ENCODE data around the gene SAP130. TPM values are rescaled to one million over a fixed set of nuclear protein-coding genes. Genes with fewer than 3 reads are reported as not detected.

Gene SAP130
- total RNA-seq, 1 donor from 2014 or later, result 14.2 TPM

DNA sequence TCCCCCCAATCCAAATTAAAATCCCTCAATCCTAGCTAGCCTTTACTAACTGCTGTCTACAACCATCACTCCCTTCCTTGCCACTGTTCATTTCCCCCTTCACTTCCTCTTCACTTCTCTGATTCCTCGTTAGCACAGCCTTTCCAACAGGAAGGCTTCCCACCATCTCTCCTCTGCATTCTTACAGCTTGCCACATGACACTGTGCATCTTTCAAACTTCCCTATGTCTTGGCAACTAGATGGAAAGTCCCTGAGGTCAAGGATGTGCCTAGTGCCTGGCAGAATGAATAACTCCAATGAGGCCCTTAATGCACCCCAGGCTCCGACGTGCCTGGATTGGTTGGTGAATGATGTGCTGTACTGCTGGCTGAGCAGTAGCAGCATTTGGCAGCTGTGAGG, 15.2 kb downstream of the SAP130 start:
- no peaks in the 10 kb centered on the region for H3K4me1 ChIP-seq
- DNase-seq (ENCODE audit: extremely low spot score in 2 of 2), result no peak
- H3K9me3 ChIP-seq, result no peaks in the 10 kb centered on the region
- no peak overlapping the region for H3K4me3 ChIP-seq
- TF ChIP-seq POLR2AphosphoS5 (IDR thresholded peaks at IDR 0.05; ENCODE audit: insufficient read depth in 1 of 2, low read depth in 1 of 2) (no peak), POLR2A (IDR thresholded peaks at IDR 0.05) (no peak)
- TF ChIP-seq, protein P1, sequence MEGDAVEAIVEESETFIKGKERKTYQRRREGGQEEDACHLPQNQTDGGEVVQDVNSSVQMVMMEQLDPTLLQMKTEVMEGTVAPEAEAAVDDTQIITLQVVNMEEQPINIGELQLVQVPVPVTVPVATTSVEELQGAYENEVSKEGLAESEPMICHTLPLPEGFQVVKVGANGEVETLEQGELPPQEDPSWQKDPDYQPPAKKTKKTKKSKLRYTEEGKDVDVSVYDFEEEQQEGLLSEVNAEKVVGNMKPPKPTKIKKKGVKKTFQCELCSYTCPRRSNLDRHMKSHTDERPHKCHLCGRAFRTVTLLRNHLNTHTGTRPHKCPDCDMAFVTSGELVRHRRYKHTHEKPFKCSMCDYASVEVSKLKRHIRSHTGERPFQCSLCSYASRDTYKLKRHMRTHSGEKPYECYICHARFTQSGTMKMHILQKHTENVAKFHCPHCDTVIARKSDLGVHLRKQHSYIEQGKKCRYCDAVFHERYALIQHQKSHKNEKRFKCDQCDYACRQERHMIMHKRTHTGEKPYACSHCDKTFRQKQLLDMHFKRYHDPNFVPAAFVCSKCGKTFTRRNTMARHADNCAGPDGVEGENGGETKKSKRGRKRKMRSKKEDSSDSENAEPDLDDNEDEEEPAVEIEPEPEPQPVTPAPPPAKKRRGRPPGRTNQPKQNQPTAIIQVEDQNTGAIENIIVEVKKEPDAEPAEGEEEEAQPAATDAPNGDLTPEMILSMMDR (IDR thresholded peaks at IDR 0.05), result no peak
- peaks cover 0 to 92% of the 10 kb centered on the region in 2 donors for H3K36me3 ChIP-seq
- no peak overlapping the region for H3K27ac ChIP-seq
- no peaks in the 10 kb centered on the region for H3K27me3 ChIP-seq
- intact Hi-C loops (cut with DNase I), result no loop called here

DNA sequence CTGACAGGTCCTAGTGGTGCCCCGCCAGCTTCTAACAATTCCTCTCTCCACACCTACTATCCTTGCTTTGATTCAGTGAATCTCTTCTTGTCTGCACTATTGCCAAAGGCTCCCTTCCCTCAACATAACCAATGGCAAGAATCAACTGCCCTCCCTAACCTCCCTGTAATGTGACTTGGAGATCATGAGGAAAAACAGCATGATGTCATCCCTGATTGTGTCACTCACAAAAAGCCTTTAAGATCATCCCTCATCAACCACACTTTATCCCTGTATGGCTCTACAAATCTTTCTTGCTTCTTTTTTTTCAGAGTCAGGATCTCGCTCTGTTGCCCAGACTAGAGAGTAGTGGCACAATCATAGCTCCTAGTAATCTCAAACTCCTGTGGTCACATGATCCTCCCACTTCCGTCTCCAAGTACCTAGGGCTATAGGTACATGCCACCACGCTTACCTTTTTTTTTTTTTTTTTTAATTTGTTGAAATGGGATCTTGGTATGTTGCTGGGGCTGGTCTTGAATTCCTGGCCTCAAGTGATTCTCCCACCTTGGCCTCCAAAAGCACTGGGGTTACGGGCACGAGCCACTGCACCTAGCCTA, 19.7 kb downstream of the SAP130 start:
- TF ChIP-seq, protein P1 (IDR thresholded peaks at IDR 0.05), result no peak
- TF ChIP-seq POLR2A (IDR thresholded peaks at IDR 0.05) (no peak), POLR2AphosphoS5 (IDR thresholded peaks at IDR 0.05; ENCODE audit: insufficient read depth in 1 of 2, low read depth in 1 of 2) (no peak)

DNA sequence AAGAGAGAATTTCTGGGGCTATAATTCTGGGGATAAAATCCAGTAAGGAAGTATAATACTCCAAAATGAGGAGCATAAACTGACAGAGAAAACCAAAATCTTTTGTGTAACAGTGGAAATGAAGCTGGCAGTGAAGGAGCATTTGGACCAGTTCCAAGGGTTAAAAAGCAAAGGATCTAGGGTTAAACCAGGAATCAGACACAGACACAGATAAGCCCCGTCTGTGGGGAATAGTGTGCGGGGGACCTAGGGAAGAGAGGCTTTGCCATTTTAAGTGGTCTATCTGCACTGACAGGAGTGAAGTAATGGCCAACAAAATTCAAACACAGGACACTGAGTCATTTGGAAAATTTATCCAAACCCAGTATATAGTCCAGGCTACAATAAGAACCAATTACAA, 23.4 kb downstream of the SAP130 start:
- Histone ChIP-seq H3K27ac (no peak overlapping the region), H3K36me3 (peaks cover 4 to 72% of the 10 kb centered on the region in 2 donors), H3K4me3 (no peak overlapping the region), H3K27me3 (no peaks in the 10 kb centered on the region), H3K4me1 (no peaks in the 10 kb centered on the region), H3K9me3 (no peaks in the 10 kb centered on the region)
- no peak for DNase-seq (ENCODE audit: extremely low spot score in 2 of 2)
- intact Hi-C loops (cut with DNase I), result no loop called here
- no peak for TF ChIP-seq POLR2AphosphoS5 (IDR thresholded peaks at IDR 0.05; ENCODE audit: insufficient read depth in 1 of 2, low read depth in 1 of 2)
- TF ChIP-seq, protein P1 (IDR thresholded peaks at IDR 0.05), result no peak
- TF ChIP-seq POLR2A (IDR thresholded peaks at IDR 0.05), result no peak

More for the DNA sequence above, 19.7 kb downstream of the SAP130 start:
- intact Hi-C loops (cut with DNase I), result no loop called here
- no peaks in the 10 kb centered on the region for H3K4me1 ChIP-seq
- peaks cover 0 to 75% of the 10 kb centered on the region in 2 donors for H3K36me3 ChIP-seq
- no peak for DNase-seq (ENCODE audit: extremely low spot score in 2 of 2)
- no peaks in the 10 kb centered on the region for H3K27me3 ChIP-seq
- no peaks in the 10 kb centered on the region for H3K9me3 ChIP-seq
- H3K4me3 ChIP-seq, result no peak overlapping the region
- H3K27ac ChIP-seq, result no peak overlapping the region

DNA sequence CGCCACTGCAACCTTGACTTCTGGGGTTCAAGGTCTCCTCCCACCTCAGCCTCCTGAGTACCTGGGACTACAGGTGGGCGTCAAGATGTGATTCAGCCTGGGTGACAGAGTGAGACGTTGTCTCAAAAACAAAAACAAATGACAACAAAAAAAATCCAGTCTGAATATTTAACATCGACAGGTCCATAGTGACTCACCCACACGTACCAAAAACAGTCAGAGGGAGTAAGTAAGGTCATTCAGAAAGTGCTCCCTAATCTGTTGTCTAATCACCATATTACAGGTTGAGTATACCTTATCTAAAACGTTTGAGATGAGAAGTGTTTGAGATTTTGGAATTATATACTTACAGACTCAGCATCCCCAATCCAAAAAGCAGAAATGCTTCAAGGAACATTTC, 24.4 kb downstream of the SAP130 start:
- Histone ChIP-seq H3K27ac (no peak overlapping the region), H3K27me3 (no peaks in the 10 kb centered on the region), H3K4me3 (no peak overlapping the region), H3K9me3 (no peaks in the 10 kb centered on the region), H3K4me1 (no peaks in the 10 kb centered on the region), H3K36me3 (peaks cover 4 to 72% of the 10 kb centered on the region in 2 donors)
- intact Hi-C loops (cut with DNase I), result no loop called here
- TF ChIP-seq POLR2AphosphoS5 (IDR thresholded peaks at IDR 0.05; ENCODE audit: insufficient read depth in 1 of 2, low read depth in 1 of 2) (no peak), POLR2A (IDR thresholded peaks at IDR 0.05) (no peak)
- TF ChIP-seq, protein P1 (IDR thresholded peaks at IDR 0.05), result no peak
- no peak for DNase-seq (ENCODE audit: extremely low spot score in 2 of 2)

DNA sequence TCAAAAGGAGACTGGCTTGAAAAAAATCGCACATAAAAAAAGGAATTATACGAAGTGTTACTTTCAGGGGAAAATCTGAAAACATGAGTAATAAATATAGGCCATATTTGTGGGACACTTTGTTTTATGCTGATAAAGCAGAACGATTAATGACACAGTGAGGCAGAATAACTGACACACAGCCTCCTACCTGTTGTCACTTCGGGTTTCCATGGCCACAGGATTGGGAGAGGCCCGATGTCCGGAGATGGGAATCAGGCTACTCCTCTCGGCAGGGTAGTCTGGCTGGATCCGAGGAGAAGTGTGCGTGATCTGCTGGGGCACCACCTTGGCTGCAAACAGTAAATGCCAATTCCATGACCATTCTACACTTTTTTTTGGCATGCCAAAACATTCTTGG, 31.7 kb downstream of the SAP130 start:
- DNase-seq (ENCODE audit: extremely low spot score in 2 of 2), result no peak
- Histone ChIP-seq H3K9me3 (no peaks in the 10 kb centered on the region), H3K4me3 (no peak overlapping the region), H3K27me3 (no peaks in the 10 kb centered on the region), H3K27ac (no peak overlapping the region), H3K36me3 (peaks cover 4 to 72% of the 10 kb centered on the region in 2 donors), H3K4me1 (no peaks in the 10 kb centered on the region)
- intact Hi-C loops (cut with DNase I), result no loop called here
- no peak for TF ChIP-seq POLR2A (IDR thresholded peaks at IDR 0.05)
- TF ChIP-seq, protein P1 (IDR thresholded peaks at IDR 0.05), result no peak
- TF ChIP-seq POLR2AphosphoS5 (IDR thresholded peaks at IDR 0.05; ENCODE audit: insufficient read depth in 1 of 2, low read depth in 1 of 2), result no peak
